Measurements from ENCODE around the gene PCGF1. TPM values are rescaled to one million over a fixed set of nuclear protein-coding genes. Genes with fewer than 3 reads are reported as not detected.
A peak's percentile ranks its signal among the peaks of the same experiment; 100 is the strongest.

PCGF1 gene
- total RNA-seq, 1 donor from 2014 or later: 26.8 TPM

DNA sequence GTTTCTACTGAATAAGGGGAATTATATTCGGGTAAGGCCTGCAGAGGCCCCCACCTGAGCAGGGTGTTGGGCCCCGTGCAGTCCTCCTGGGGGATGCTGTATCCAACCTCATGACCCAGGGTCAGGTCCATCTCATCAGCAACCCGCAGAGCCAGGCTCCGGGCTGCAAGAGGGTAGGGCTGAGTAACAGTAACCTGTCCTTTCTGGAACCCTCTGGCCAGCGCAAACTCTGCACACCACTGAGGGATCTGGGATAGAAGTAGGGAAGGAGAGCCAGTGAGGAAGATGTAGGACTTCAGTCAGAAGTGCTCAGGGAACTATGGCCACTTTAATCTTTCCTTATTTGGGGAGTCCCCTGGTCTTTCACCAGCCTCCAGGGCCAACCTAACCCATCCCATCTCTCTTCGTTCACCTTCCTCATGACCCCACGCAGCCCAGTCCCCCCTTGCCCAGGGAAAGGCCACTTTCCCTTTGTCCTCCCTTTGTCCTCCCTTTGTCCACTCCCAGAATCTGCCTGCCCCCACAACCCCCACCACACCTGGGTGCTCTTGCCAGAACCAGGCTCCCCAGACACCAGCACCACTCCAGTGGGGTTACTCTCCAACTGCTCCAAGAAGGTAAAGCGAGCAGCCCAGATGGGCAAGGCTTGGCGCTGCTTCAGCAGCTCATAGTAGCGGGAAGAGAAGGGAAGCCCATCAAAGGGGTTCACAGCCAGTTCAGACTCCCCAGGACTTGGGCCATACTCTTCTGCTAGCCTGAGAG lies 17.6 kb upstream of the PCGF1 start:
- no peak for DNase-seq

GRCh38 chr2:74524005-74524404 lies 16.5 kb upstream of the PCGF1 start:
- ATAC-seq: no peak
- intact Hi-C loops (cut with micrococcal nuclease): no loop called here
- DNase-seq: no peak

More for the DNA sequence above, 17.6 kb upstream of the PCGF1 start:
- ATAC-seq: no peak
- intact Hi-C loops (cut with micrococcal nuclease): no loop called here

DNA sequence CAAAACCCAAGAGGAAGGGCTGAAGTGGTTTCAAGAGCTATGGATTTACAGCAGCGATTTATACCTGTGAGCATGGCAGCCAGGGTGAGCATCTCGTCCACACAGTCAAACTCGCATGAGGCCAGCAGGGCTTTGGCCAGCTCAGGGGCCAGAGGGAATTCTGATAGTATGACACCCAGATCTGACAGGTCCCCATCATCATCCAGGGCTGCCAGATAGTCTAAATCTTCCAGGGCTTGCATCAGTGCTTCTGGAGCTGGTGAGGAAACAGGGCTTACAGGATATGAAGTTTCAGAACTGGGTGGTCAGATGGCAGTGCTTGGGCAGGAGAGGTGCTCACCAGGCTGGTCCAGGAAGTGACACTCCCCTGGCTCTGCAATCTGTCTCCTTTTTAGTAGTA lies 15.0 kb upstream of the PCGF1 start:
- intact Hi-C loops (cut with micrococcal nuclease): no loop called here
- DNase-seq (no peak), ATAC-seq (no peak)

- DNase-seq (no peak), ATAC-seq (no peak)
- intact Hi-C loops (cut with micrococcal nuclease): no loop called here
These were observed 9.2 kb upstream of the PCGF1 start for GRCh38 chr2:74516650-74517049.

- ATAC-seq (peak; percentile 85), DNase-seq (peak; percentile 82)
- intact Hi-C loops (cut with micrococcal nuclease): no loop called here
These were observed 8.6 kb upstream of the PCGF1 start for GRCh38 chr2:74515981-74516633.

- DNase-seq (no peak), ATAC-seq (no peak)
These were observed 7.9 kb upstream of the PCGF1 start for GRCh38 chr2:74515271-74515980.

GRCh38 chr2:74514368-74515270 lies 7.1 kb upstream of the PCGF1 start, which contains the start of gene TLX2:
TLX2 (plus strand) TSS chr2:74514450; CDS start chr2:74514807, 357 bp downstream.
- no peak for DNase-seq
- intact Hi-C loops (cut with micrococcal nuclease): no loop called here
- no peak for ATAC-seq

More at GRCh38 chr2:74515271-74515980, 7.9 kb upstream of the PCGF1 start:
- intact Hi-C loops (cut with micrococcal nuclease): no loop called here

GRCh38 chr2:74513605-74514367 lies 6.3 kb upstream of the PCGF1 start:
- intact Hi-C loops (cut with micrococcal nuclease): no loop called here
- ATAC-seq (no peak), DNase-seq (no peak)

GRCh38 chr2:74512744-74513604 lies 5.5 kb upstream of the PCGF1 start:
- intact Hi-C loops (cut with micrococcal nuclease): no loop called here
- DNase-seq (no peak), ATAC-seq (no peak)

- DNase-seq: no peak
- intact Hi-C loops (cut with micrococcal nuclease): no loop called here
These were observed 3.9 kb upstream of the PCGF1 start for GRCh38 chr2:74511104-74511989.

GRCh38 chr2:74510272-74510671 lies 2.8 kb upstream of the PCGF1 start:
- ATAC-seq: no peak
- intact Hi-C loops (cut with micrococcal nuclease): no loop called here

More at GRCh38 chr2:74511104-74511989, 3.9 kb upstream of the PCGF1 start:
- ATAC-seq: no peak

DNA sequence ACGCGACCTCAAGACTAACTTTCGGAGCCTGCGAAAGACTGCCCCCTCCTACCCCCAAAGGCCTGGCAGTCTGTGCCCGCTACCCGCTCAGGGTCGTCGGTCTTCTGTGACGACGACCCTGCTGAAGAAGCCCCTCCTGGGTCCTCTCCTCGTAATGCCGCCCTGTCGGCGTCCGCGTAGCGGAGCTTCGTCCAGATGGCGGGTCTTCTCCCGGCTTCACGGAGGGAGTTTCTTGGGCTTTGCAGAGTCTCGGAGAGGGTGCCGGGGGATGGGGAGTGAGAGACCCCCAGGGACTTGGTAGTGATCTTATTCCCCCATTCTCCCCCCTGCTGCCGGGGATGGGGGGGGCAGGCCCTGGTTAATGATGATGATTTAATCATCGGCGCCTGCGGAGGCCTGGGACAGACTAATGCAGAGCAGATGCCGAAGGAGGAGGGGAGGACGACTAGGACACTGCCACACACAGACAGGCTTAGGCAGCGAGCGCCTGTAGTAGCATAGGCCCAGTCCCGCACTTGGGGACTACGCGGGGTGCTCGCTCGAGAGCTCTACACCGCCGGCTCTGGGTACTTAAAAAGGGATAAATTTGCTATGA lies 528 bp upstream of the PCGF1 start:
- DNase-seq: no peak
- ATAC-seq: peak; percentile 5
- intact Hi-C loops (cut with micrococcal nuclease): no loop called here

More at GRCh38 chr2:74510272-74510671, 2.8 kb upstream of the PCGF1 start:
- DNase-seq: no peak

GRCh38 chr2:74505448-74506246 lies 1.8 kb downstream of the PCGF1 start:
- DNase-seq (no peak), ATAC-seq (no peak)
- intact Hi-C loops (cut with micrococcal nuclease): no loop called here

GRCh38 chr2:74504591-74504990 lies 2.9 kb downstream of the PCGF1 start:
- DNase-seq: no peak
- intact Hi-C loops (cut with micrococcal nuclease): loop anchor here (5.0 kb wide), 1 partner anchor 83 kb away; no protein-coding TSS in a partner anchor
- no peak for ATAC-seq

Measured in left ventricle myocardium superior (tissue), 1 donor.